ENCODE measurements around the gene CRACDL.

The CRACDL gene

GRCh38 chr2:98805412-98806171 is 130.4 kb downstream of the CRACDL start:
- Histone ChIP-seq H3K27me3 (ENCODE audit: low read depth, low read length) (peaks cover 19% of the 10 kb centered on the region), H3K9me3 (ENCODE audit: insufficient read depth, low read length) (no peaks in the 10 kb centered on the region), H3K9ac (ENCODE audit: low read length) (no peak overlapping the region), H4K20me1 (ENCODE audit: insufficient read depth, low read length) (no peaks in the 10 kb centered on the region), H3K79me2 (ENCODE audit: low read length) (no peaks in the 10 kb centered on the region), H3K36me3 (replicated peaks; ENCODE audit: low read depth, low read length) (no peaks in the 10 kb centered on the region), H3K4me3 (ENCODE audit: low read length) (no peak overlapping the region), H3K27ac (ENCODE audit: low read length) (no peak overlapping the region), H2AFZ (ENCODE audit: low read depth, low read length) (no peak overlapping the region), H3K4me1 (ENCODE audit: low read length) (no peaks in the 10 kb centered on the region), H3K4me2 (ENCODE audit: low read length) (no peak overlapping the region)
- TF ChIP-seq CTCF (IDR thresholded peaks at IDR 0.05; ENCODE audit: low read depth, low read length) (no peak), EZH2phosphoT487 (IDR thresholded peaks at IDR 0.05; ENCODE audit: low read depth) (no peak)

- no peaks in the 10 kb centered on the region for H3K9me3 ChIP-seq (ENCODE audit: insufficient read depth, low read length)
- no peak overlapping the region for H2AFZ ChIP-seq (ENCODE audit: low read depth, low read length)
- H4K20me1 ChIP-seq (ENCODE audit: insufficient read depth, low read length) = no peaks in the 10 kb centered on the region
- no peaks in the 10 kb centered on the region for H3K79me2 ChIP-seq (ENCODE audit: low read length)
- H3K4me1 ChIP-seq (ENCODE audit: low read length) = no peaks in the 10 kb centered on the region
- H3K4me3 ChIP-seq (ENCODE audit: low read length) = no peak overlapping the region
- H3K9ac ChIP-seq (ENCODE audit: low read length) = no peak overlapping the region
- TF ChIP-seq EZH2phosphoT487 (IDR thresholded peaks at IDR 0.05; ENCODE audit: low read depth) = no peak
- no peak for TF ChIP-seq CTCF (IDR thresholded peaks at IDR 0.05; ENCODE audit: low read depth, low read length)
- peaks cover 20% of the 10 kb centered on the region for H3K27me3 ChIP-seq (ENCODE audit: low read depth, low read length)
- no peak overlapping the region for H3K27ac ChIP-seq (ENCODE audit: low read length)
- H3K36me3 ChIP-seq (replicated peaks; ENCODE audit: low read depth, low read length) = no peaks in the 10 kb centered on the region
- no peak overlapping the region for H3K4me2 ChIP-seq (ENCODE audit: low read length)
These were observed 131.3 kb downstream of the CRACDL start for GRCh38 chr2:98804736-98805135.

- no peak overlapping the region for H3K4me3 ChIP-seq (ENCODE audit: low read length)
- TF ChIP-seq EZH2phosphoT487 (IDR thresholded peaks at IDR 0.05; ENCODE audit: low read depth) = no peak
- TF ChIP-seq CTCF (IDR thresholded peaks at IDR 0.05; ENCODE audit: low read depth, low read length) = no peak
- no peaks in the 10 kb centered on the region for H4K20me1 ChIP-seq (ENCODE audit: insufficient read depth, low read length)
- H3K4me1 ChIP-seq (ENCODE audit: low read length) = no peaks in the 10 kb centered on the region
- no peaks in the 10 kb centered on the region for H3K9me3 ChIP-seq (ENCODE audit: insufficient read depth, low read length)
- H3K27ac ChIP-seq (ENCODE audit: low read length) = no peak overlapping the region
- H3K79me2 ChIP-seq (ENCODE audit: low read length) = no peaks in the 10 kb centered on the region
- H3K4me2 ChIP-seq (ENCODE audit: low read length) = no peak overlapping the region
- H3K36me3 ChIP-seq (replicated peaks; ENCODE audit: low read depth, low read length) = no peaks in the 10 kb centered on the region
- peaks cover 18% of the 10 kb centered on the region for H3K27me3 ChIP-seq (ENCODE audit: low read depth, low read length)
- no peak overlapping the region for H2AFZ ChIP-seq (ENCODE audit: low read depth, low read length)
- H3K9ac ChIP-seq (ENCODE audit: low read length) = no peak overlapping the region
These were observed 131.8 kb downstream of the CRACDL start for GRCh38 chr2:98804265-98804650.

GRCh38 chr2:98803405-98804264 is 132.4 kb downstream of the CRACDL start:
- Histone ChIP-seq H3K4me2 (ENCODE audit: low read length) (no peak overlapping the region), H3K4me1 (ENCODE audit: low read length) (no peaks in the 10 kb centered on the region)

More at GRCh38 chr2:98803405-98804264, 132.4 kb downstream of the CRACDL start:
- Histone ChIP-seq H3K79me2 (ENCODE audit: low read length) (no peaks in the 10 kb centered on the region), H2AFZ (ENCODE audit: low read depth, low read length) (no peak overlapping the region), H3K27me3 (ENCODE audit: low read depth, low read length) (peaks cover 22% of the 10 kb centered on the region), H3K27ac (ENCODE audit: low read length) (no peak overlapping the region), H3K36me3 (replicated peaks; ENCODE audit: low read depth, low read length) (no peaks in the 10 kb centered on the region), H3K9me3 (ENCODE audit: insufficient read depth, low read length) (no peaks in the 10 kb centered on the region), H3K4me3 (ENCODE audit: low read length) (no peak overlapping the region), H4K20me1 (ENCODE audit: insufficient read depth, low read length) (no peaks in the 10 kb centered on the region), H3K9ac (ENCODE audit: low read length) (no peak overlapping the region)
- TF ChIP-seq EZH2phosphoT487 (IDR thresholded peaks at IDR 0.05; ENCODE audit: low read depth) (no peak), CTCF (IDR thresholded peaks at IDR 0.05; ENCODE audit: low read depth, low read length) (no peak)
